LNCaP clone FGC (cell line): ENCODE results near the gene CAMKK2.
"Not testable (repeated sequence)": the region's sequence is repeated elsewhere in the genome, so short reads cannot be mapped to it uniquely, and the experiment has no call there.

Experiments used
- DNase-seq: peaks from one replicate; pipeline ENCODE4 v3.0.0-alpha.2; 2011; ENCODE audit warnings: low read depth
- H3K4me3 ChIP-seq: 2 replicates; pipeline ENCODE4 v1.5.1; 2011; ENCODE audit warnings: mild to moderate bottlenecking, low read depth, low read length, control low read depth
- TF ChIP-seq, protein P1 (sequence below): IDR thresholded peaks from 2 replicates; pipeline ENCODE4 v1.5.1; 2012; ENCODE audit warnings: mild to moderate bottlenecking; ENCODE audit not compliant: control insufficient read depth, insufficient read depth; ENCODE audit errors: extremely low read depth

The CAMKK2 gene

DNA sequence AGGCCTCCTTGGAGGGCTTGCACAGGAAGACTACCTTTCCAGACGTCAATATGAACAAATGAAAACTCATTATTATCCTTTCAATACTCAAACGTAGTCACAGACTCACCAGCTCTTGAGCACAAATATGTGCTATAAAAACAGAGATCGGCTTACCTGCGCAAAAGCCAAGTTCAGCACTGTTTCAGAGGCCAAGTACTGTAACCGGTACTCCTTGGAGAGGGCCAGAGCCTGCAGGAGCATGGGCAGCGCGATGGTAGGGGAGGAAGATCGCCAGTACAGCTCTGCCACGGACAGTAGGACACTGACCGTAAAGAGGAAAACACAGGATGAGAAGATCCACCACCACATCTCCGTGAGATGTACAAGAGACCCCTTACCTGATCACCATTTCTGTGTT, 21.6 kb upstream of the CAMKK2 start:
- TF ChIP-seq, protein P1, sequence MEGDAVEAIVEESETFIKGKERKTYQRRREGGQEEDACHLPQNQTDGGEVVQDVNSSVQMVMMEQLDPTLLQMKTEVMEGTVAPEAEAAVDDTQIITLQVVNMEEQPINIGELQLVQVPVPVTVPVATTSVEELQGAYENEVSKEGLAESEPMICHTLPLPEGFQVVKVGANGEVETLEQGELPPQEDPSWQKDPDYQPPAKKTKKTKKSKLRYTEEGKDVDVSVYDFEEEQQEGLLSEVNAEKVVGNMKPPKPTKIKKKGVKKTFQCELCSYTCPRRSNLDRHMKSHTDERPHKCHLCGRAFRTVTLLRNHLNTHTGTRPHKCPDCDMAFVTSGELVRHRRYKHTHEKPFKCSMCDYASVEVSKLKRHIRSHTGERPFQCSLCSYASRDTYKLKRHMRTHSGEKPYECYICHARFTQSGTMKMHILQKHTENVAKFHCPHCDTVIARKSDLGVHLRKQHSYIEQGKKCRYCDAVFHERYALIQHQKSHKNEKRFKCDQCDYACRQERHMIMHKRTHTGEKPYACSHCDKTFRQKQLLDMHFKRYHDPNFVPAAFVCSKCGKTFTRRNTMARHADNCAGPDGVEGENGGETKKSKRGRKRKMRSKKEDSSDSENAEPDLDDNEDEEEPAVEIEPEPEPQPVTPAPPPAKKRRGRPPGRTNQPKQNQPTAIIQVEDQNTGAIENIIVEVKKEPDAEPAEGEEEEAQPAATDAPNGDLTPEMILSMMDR, result no peak
- DNase-seq, result no peak
- no peak overlapping the region for H3K4me3 ChIP-seq

DNA sequence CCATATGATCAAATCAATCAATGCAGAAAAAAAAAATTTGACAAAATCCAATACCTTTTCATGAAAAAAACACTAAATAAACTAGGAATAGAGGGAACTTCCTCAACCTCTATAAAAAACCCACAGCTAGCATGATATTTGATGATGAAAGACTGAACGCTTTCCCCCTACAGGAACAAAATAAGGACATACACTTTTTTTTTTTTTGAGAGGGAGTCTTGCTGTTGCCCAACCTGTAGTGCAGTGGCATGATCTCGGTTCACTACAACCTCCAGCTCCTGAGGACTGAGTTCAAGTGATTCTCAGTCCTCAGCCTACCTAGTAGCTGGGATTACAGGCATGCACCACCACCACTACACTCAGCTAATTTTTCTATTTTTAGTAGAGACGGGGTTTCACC, 17.9 kb upstream of the CAMKK2 start:
- TF ChIP-seq, protein P1, result no peak
- DNase-seq, result no peak
- H3K4me3 ChIP-seq, result no peak overlapping the region

- DNase-seq, H3K4me3 ChIP-seq: not testable (repeated sequence)
Measured at GRCh38 chr12:121310231-121310630, 13.7 kb upstream of the CAMKK2 start.

DNA sequence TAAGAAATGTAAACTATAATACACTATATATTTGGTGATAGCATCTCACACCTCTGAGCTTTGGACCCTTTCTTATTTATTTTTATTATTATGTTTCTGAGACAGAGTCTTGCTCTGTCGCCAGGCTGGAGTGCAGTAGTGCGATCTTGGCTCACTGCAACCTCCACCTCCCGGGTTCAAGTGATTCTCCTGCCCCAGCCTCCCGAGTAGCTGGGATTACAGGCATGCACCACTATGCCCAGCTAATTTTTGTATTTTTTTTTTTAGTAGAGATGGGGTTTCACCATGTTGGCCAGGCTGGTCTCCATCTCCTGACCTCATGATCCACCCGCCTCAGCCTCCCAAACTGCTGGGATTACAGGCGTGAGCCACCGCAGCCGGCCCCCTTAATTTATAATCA, 10.9 kb upstream of the CAMKK2 start:
- DNase-seq, H3K4me3 ChIP-seq: not testable (repeated sequence)

DNA sequence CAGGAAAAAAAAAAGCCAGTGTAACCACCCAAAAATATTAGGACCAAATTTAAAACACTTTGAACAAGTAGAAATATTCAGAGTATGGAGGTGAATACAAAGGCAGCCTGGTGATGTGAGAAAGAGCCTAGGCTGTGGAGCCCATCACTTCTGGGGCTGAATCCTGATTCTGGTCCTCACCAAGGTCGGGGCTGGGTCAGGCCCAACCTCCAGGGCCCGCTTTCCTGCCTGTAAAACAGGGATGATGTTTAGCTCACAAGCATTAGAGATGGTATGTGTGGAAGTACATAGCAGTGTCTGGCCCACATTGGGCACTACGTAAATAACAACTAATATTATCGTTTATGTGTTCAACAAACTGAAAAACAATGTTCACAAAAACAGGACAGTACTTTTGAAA, 7.8 kb upstream of the CAMKK2 start:
- no peak overlapping the region for H3K4me3 ChIP-seq
- no peak for DNase-seq
- TF ChIP-seq, protein P1, result no peak

DNA sequence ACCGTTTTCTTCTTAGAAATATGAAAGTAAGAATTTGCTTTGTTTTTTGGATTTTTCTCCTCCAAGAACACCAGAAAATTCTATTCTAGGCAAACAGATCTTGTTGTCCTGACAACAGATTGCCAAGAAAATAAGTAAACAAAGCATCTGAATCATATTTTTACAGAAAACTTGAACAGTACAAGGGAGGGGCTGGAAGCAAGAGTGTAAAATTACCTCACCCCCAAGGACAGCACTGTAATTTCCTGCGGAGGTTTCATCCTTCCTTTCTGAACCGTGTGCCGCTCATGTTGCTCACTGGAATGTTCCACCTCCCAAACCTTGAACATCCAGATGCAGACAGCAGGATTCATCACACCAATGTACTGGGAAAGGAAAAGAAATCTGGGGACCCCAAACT, 5.4 kb upstream of the CAMKK2 start:
- TF ChIP-seq, protein P1, result no peak
- DNase-seq, result no peak
- H3K4me3 ChIP-seq, result no peak overlapping the region

GRCh38 chr12:121300083-121300819, 3.7 kb upstream of the CAMKK2 start:
- DNase-seq, result peak; percentile 98
- peak overlapping the region; percentile 19; the same call in 1 of the 2 replicates for H3K4me3 ChIP-seq
- TF ChIP-seq, protein P1, result no peak

GRCh38 chr12:121299662-121300061, 3.2 kb upstream of the CAMKK2 start:
- TF ChIP-seq, protein P1, result no peak
- no peak for DNase-seq
- H3K4me3 ChIP-seq, result 0 out of 2 replicates have a peak overlapping the region, but pooled peaks have one; percentile 5

DNA sequence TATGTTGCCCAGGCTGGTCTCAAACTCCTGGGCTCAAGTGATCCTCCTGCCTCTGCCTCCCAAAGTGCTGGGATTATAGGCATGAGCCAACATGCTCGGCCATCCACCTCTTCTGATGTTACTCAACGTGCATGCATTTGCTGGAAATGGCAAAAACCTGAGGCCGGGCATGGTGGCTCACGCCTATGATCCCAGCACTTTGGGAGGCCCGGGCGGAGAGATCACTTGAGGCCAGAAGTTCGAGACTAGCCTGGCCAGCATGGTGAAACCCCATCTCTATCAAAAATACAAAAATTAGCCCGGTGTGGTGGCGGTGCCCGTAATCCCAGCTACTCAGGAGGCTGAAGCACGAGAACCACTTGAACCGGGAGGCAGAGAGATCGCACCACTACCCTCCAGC, 1.9 kb upstream of the CAMKK2 start:
- not testable (repeated sequence) for H3K4me3 ChIP-seq, DNase-seq
